ENCODE data around the gene SLC1A3.

GRCh38 chr5:36637516-36637915 lies 31.1 kb downstream of the SLC1A3 start:
- TF ChIP-seq CTCF (IDR thresholded peaks at IDR 0.05) (no peak), POLR2AphosphoS5 (IDR thresholded peaks at IDR 0.05) (no peak)

All from prostate gland (tissue), 2 donors.